CD14-positive monocyte (primary cell): ENCODE measurements around the gene LCAT. TPM values are rescaled to one million over a fixed set of nuclear protein-coding genes. Genes with fewer than 3 reads are reported as not detected.

Source experiments
- DNase-seq, 3 donors: peaks; one replicate each; pipeline ENCODE4 v3.0.0-alpha.2; 2011 to 2022
- H2AFZ ChIP-seq: 2 replicates; pipeline ENCODE4 v1.6.0; 2012; ENCODE audit warnings: mild to moderate bottlenecking, low read depth, low read length, inconsistent platforms; ENCODE audit not compliant: insufficient read depth, poor library complexity, severe bottlenecking
- H3K27ac ChIP-seq, 2 donors: 1 replicate in 1 of 2; 2 replicates in 1 of 2; pipeline ENCODE4 v1.5.1; 2012 to 2013; ENCODE audit warnings: low read length in 2 of 2, control low read depth in 1 of 2, inconsistent platforms in 1 of 2, low read depth in 1 of 2, mild to moderate bottlenecking in 1 of 2
- H3K27me3 ChIP-seq, 2 donors: one replicate each; pipeline versions ENCODE4 v1.6.0 to v1.6.1; 2011 to 2013; ENCODE audit warnings: low read length in 2 of 2; ENCODE audit not compliant: control insufficient read depth in 2 of 2, insufficient read depth in 2 of 2
- H3K36me3 ChIP-seq, 2 donors: replicated peaks in 1 of 2; 1 replicate in 1 of 2; 2 replicates in 1 of 2; pipeline versions ENCODE4 v1.5.1 to v1.6.1; 2012 to 2013; ENCODE audit warnings: low read length in 2 of 2, control low read depth in 1 of 2, inconsistent platforms in 1 of 2, mild to moderate bottlenecking in 1 of 2; ENCODE audit not compliant: insufficient read depth in 2 of 2, control insufficient read depth in 1 of 2
- H3K4me1 ChIP-seq, 2 donors: 1 replicate in 1 of 2; 2 replicates in 1 of 2; pipeline versions ENCODE4 v1.5.1 to v1.6.1; 2012 to 2013; ENCODE audit warnings: low read length in 2 of 2, control low read depth in 1 of 2, inconsistent platforms in 1 of 2, mild to moderate bottlenecking in 1 of 2, moderate library complexity in 1 of 2; ENCODE audit not compliant: insufficient read depth in 2 of 2, control insufficient read depth in 1 of 2
- H3K4me2 ChIP-seq: replicated peaks from 2 replicates; pipeline ENCODE3; 2012; ENCODE audit warnings: low read length, moderate library complexity, mild to moderate bottlenecking; ENCODE audit not compliant: poor library complexity, severe bottlenecking; ENCODE audit errors: extremely low read depth
- H3K4me3 ChIP-seq, 3 experiments: fragments of 200-600 bp in 1 of 3; sonication (generic) in 1 of 3; replicated peaks in 1 of 3; 1 replicate in 2 of 3; 2 replicates in 1 of 3; pipeline ENCODE4 v1.5.1; 2011 to 2013; ENCODE audit warnings: low read length in 3 of 3, mild to moderate bottlenecking in 3 of 3, control low read depth in 2 of 3, low read depth in 2 of 3, inconsistent platforms in 1 of 3, moderate library complexity in 1 of 3
- H3K79me2 ChIP-seq: 2 replicates; pipeline ENCODE4 v1.6.0; 2012; ENCODE audit warnings: mild to moderate bottlenecking, control low read depth, inconsistent platforms, low read length, moderate library complexity; ENCODE audit not compliant: insufficient read depth
- H3K9ac ChIP-seq: 2 replicates; pipeline ENCODE4 v1.6.0; 2017; ENCODE audit warnings: low read length, mild to moderate bottlenecking; ENCODE audit not compliant: insufficient read depth, poor library complexity, severe bottlenecking
- H3K9me3 ChIP-seq, 2 donors: replicated peaks in 1 of 2; 1 replicate in 1 of 2; 2 replicates in 1 of 2; pipeline versions ENCODE4 v1.5.1 to v1.6.1; 2012 to 2013; ENCODE audit warnings: low read length in 2 of 2, control low read depth in 1 of 2; ENCODE audit not compliant: control insufficient read depth in 1 of 2, insufficient read depth in 1 of 2
- H4K20me1 ChIP-seq: 2 replicates; pipeline ENCODE4 v1.6.0; 2012; ENCODE audit warnings: mild to moderate bottlenecking, low read length, control low read depth, moderate library complexity; ENCODE audit not compliant: insufficient read depth
- H3K27ac Mint-ChIP-seq, 7 donors: one replicate each; pipeline ENCODE4 v1.8.0; 2020; ENCODE audit warnings: mild to moderate bottlenecking in 7 of 7, mixed read lengths in 7 of 7, moderate library complexity in 6 of 7, inconsistent platforms in 2 of 7
- H3K27me3 Mint-ChIP-seq, 3 donors: one replicate each; pipeline ENCODE4 v1.8.0; 2021 to 2022; ENCODE audit warnings: low read depth in 3 of 3, mild to moderate bottlenecking in 3 of 3, mixed read lengths in 3 of 3, moderate library complexity in 3 of 3, inconsistent platforms in 1 of 3
- H3K36me3 Mint-ChIP-seq, 2 donors: one replicate each; pipeline ENCODE4 v1.8.0; 2020; ENCODE audit warnings: mixed read lengths in 2 of 2, inconsistent platforms in 1 of 2, mild to moderate bottlenecking in 1 of 2
- H3K4me1 Mint-ChIP-seq: one replicate; pipeline ENCODE4 v1.8.0; 2020; ENCODE audit warnings: mild to moderate bottlenecking, mixed read lengths
- H3K4me3 Mint-ChIP-seq, 2 donors: one replicate each; pipeline ENCODE4 v1.8.0; 2020; ENCODE audit warnings: mild to moderate bottlenecking in 2 of 2, mixed read lengths in 2 of 2, moderate library complexity in 1 of 2
- H3K9me3 Mint-ChIP-seq, 7 donors: one replicate each; pipeline ENCODE4 v1.8.0; 2020 to 2022; ENCODE audit warnings: mixed read lengths in 7 of 7, mild to moderate bottlenecking in 6 of 7, moderate library complexity in 6 of 7, inconsistent platforms in 2 of 7
- CTCF ChIP-seq: fragments of 200-600 bp; IDR thresholded peaks from one replicate; pipeline ENCODE4 v1.8.0; 2022; ENCODE audit warnings: antibody characterized with exemption, mild to moderate bottlenecking
- WGBS: methylation state at CpG from one replicate; pipeline ENCODE4 v1.1.5; 2013; ENCODE audit warnings: missing lambda C conversion rate; ENCODE audit not compliant: insufficient coverage; 5-methylcytosine and 5-hydroxymethylcytosine counted together
- intact Hi-C, 2 donors: fragments of 100-400 bp; cut with micrococcal nuclease; formaldehyde crosslinking; loops; one replicate each; pipeline versions ENCODE4 v1.15.0 to v1.15.1; 2023
- polyA plus RNA-seq, 3 donors: library from polyadenylated mRNA; depleted of rRNA in 1 of 3; unstranded in 2 of 3; stranded (reverse) in 1 of 3; fragments of 300-500 nt in 2 of 3; fragments of >200 nt in 1 of 3; fragmentation: Illumina TruSeq in 2 of 3; gene quantifications; 1 replicate in 2 of 3; 2 replicates in 1 of 3; pipeline ENCODE4 v1.2.3, GENCODE V29; 2012 to 2021

LCAT gene
- polyA plus RNA-seq, 3 donors, result 0.17 to 16.2 TPM; not detected in 1

GRCh38 chr16:67934306-67935100, 9.4 kb downstream of the LCAT start:
- peaks cover 28% of the 10 kb centered on the region for H3K4me1 Mint-ChIP-seq
- DNase-seq, result no peak
- Histone ChIP-seq H3K36me3 (peaks cover 45 to 56% of the 10 kb centered on the region in 2 donors), H3K4me3 (peak overlapping the region in 1 of 3 experiments; percentile 90), H3K4me2 (no peak overlapping the region), H2AFZ (no peak overlapping the region), H4K20me1 (peaks cover 58% of the 10 kb centered on the region), H3K27me3 (no peaks in the 10 kb centered on the region), H3K4me1 (peaks cover 22 to 32% of the 10 kb centered on the region in 2 donors), H3K27ac (peak overlapping the region in 1 of 2 donors; percentile 93), H3K79me2 (peaks cover 30% of the 10 kb centered on the region), H3K9me3 (no peaks in the 10 kb centered on the region), H3K9ac (no peak overlapping the region)
- H3K9me3 Mint-ChIP-seq, result peaks cover 0 to 1% (median 0%) of the 10 kb centered on the region in 7 donors
- 92% methylated on average over 12 of the region's 13 CpGs for WGBS
- H3K27me3 Mint-ChIP-seq, result peaks cover 0 to 2% (median 0%) of the 10 kb centered on the region in 3 donors
- H3K27ac Mint-ChIP-seq, result peak overlapping the region in 6 of 7 donors; percentile 6 to 98 (median 68)
- intact Hi-C loops, result loop anchor here (5.0 to 10.0 kb wide), 6 partner anchors 37 to 127 kb away; partner anchors contain the start of genes EDC4 (in 1 of the 2), PSKH1 (in 1 of the 2), RANBP10 (in 1 of the 2) and TSNAXIP1 (in 1 of the 2)
- H3K4me3 Mint-ChIP-seq, result no peak overlapping the region
- TF ChIP-seq CTCF, result no peak
- H3K36me3 Mint-ChIP-seq, result peaks cover 41 to 67% of the 10 kb centered on the region in 2 donors

GRCh38 chr16:67933805-67934204, 10.1 kb downstream of the LCAT start:
- Mint-ChIP-seq H3K4me3 (no peak overlapping the region), H3K4me1 (peaks cover 28% of the 10 kb centered on the region), H3K9me3 (peaks cover 0 to 1% (median 0%) of the 10 kb centered on the region in 7 donors), H3K27me3 (no peaks in the 10 kb centered on the region), H3K27ac (peak overlapping the region in 4 of 7 donors; percentile 20 to 78 (median 52)), H3K36me3 (peaks cover 44 to 69% of the 10 kb centered on the region in 2 donors)
- H3K9me3 ChIP-seq, result no peaks in the 10 kb centered on the region
- intact Hi-C loops, result loop anchor here (5.0 to 10.0 kb wide), 3 partner anchors 37 to 119 kb away; partner anchors contain the start of gene EDC4 (in 1 of the 2)
- H3K4me2 ChIP-seq, result no peak overlapping the region
- DNase-seq, result no peak
- H2AFZ ChIP-seq, result no peak overlapping the region
- TF ChIP-seq CTCF, result no peak
- peaks cover 30% of the 10 kb centered on the region for H3K79me2 ChIP-seq
- no peak overlapping the region for H3K9ac ChIP-seq
- H3K27me3 ChIP-seq, result no peaks in the 10 kb centered on the region
- peaks cover 22 to 32% of the 10 kb centered on the region in 2 donors for H3K4me1 ChIP-seq
- peaks cover 50 to 63% of the 10 kb centered on the region in 2 donors for H3K36me3 ChIP-seq
- H3K4me3 ChIP-seq, result no peak overlapping the region
- peaks cover 65% of the 10 kb centered on the region for H4K20me1 ChIP-seq
- peak overlapping the region in 1 of 2 donors; percentile 93 for H3K27ac ChIP-seq
- WGBS, result 86% methylated on average over 7 of the region's 7 CpGs
